22Rv1 (cell line): ENCODE measurements around the gene RBM20.

ENCODE experiments used
- H3K27ac ChIP-seq: fragments of 450-650 bp; 2 replicates; pipeline ENCODE4 v1.5.1; 2017
- CTCF ChIP-seq: fragments of 450-650 bp; IDR thresholded peaks from 2 replicates; pipeline ENCODE4 v1.5.1; 2017; ENCODE audit warnings: mild to moderate bottlenecking
- ZFX ChIP-seq: fragments of 450-650 bp; IDR thresholded peaks from 2 replicates; pipeline ENCODE4 v1.6.1; 2017; ENCODE audit warnings: antibody characterized with exemption, borderline replicate concordance

RBM20 gene

GRCh38 chr10:110696436-110696835 is 52.3 kb downstream of the RBM20 start:
- H3K27ac ChIP-seq, result no peak overlapping the region
- TF ChIP-seq ZFX (no peak), CTCF (no peak)

DNA sequence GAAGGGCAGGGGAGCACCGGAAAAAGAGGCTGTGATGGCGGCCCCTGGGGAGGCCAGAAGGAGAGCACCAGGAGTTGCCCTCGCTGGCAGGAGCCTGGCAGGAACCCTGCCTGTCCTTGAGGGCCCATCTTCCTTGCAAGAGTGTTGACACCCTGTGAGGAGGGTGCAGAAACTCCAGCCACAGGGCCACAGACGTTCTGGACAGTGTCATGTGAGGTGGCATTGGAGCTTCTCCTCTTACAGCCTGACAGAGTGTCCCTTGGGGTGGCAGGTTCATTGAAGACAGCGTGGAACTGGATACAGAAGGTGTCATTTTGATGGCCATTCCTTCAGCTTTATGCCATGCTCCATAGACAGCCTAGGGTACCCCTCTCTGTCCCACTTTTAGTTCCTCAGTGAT is 54.2 kb downstream of the RBM20 start:
- no peak overlapping the region for H3K27ac ChIP-seq
- TF ChIP-seq CTCF (no peak), ZFX (no peak)

GRCh38 chr10:110698782-110699201 is 54.7 kb downstream of the RBM20 start:
- no peak for TF ChIP-seq CTCF
- TF ChIP-seq ZFX, result no peak
- H3K27ac ChIP-seq, result no peak overlapping the region

- no peak overlapping the region for H3K27ac ChIP-seq
- no peak for TF ChIP-seq ZFX
- no peak for TF ChIP-seq CTCF
These were observed 55.8 kb downstream of the RBM20 start for GRCh38 chr10:110699859-110700468.

DNA sequence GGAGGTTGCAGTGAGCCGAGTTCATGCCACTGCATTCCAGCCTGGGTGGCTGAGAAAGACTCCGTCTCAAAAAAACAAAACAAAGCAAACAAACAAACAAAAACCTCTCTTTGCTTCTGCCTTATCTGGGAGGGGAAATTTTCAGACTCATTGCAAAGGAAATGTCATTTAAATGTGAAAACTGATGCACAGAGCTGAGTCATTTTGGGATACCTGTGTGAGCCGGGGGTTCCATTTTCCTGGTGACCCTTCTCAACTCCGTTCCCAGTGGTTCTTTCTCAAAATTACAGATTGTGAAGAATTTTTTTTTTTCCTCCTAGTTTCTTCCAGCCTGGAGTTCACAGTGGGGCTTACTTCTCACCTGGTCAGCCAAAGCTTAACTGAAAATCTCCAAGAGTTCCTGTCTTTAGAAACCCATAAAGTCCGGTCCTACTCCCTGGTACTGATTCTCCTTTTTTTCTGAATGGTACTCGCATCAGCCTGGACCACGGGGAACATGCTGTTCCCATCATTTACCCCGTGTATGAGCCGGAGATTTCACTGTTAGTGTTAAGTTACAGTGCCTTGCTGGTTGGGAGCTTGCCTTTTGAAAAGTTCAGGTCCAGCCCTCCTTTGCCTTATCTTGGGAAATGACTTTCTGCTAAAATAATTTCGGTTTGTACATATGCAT is 56.9 kb downstream of the RBM20 start:
- no peak for TF ChIP-seq CTCF
- TF ChIP-seq ZFX, result no peak
- H3K27ac ChIP-seq, result no peak overlapping the region

DNA sequence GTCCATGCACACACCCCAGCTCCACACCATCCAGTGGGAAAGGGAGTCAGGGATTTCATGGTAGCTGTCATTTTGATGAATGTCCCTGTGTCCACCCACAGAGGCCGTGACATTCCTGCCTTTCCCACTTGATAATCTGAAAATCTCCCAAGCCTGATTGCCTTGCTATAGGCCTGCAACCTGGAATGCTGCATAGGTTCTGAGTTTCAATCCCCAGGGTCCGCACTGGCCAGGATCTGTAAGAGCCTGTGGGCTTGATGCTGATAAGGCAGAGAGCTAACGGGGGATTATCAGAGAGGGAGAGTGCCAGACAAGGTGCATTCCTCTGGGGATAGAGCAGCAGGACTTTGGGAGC is 57.5 kb downstream of the RBM20 start:
- H3K27ac ChIP-seq, result no peak overlapping the region
- TF ChIP-seq CTCF, result no peak
- no peak for TF ChIP-seq ZFX

- no peak for TF ChIP-seq CTCF
- no peak for TF ChIP-seq ZFX
- H3K27ac ChIP-seq, result no peak overlapping the region
These were observed 59.9 kb downstream of the RBM20 start for GRCh38 chr10:110704070-110704469.
